ENCODE data around the gene SLC25A21.

Gene SLC25A21

GRCh38 chr14:37114002-37114401 is 58.4 kb downstream of the SLC25A21 start:
- H3K4me3 ChIP-seq (ENCODE audit: low read depth, low read length) = no peak overlapping the region
- POLR2A ChIA-PET = no interaction called here
- TF ChIP-seq CTCF (IDR thresholded peaks at IDR 0.05; ENCODE audit: insufficient read depth, low read length, missing control alignments) = no peak
- CTCF ChIA-PET = interaction anchor here (2.0 kb wide), 1 partner anchor 37 kb away, joined by 7 read pairs; no protein-coding TSS in a partner anchor
- DNase-seq (ENCODE audit: low read depth, low spot score) = no peak

- no peak overlapping the region for H3K4me3 ChIP-seq (ENCODE audit: low read depth, low read length)
- ChIA-PET CTCF (no interaction called here), POLR2A (no interaction called here)
- no peak for TF ChIP-seq CTCF (IDR thresholded peaks at IDR 0.05; ENCODE audit: insufficient read depth, low read length, missing control alignments)
- DNase-seq (ENCODE audit: low read depth, low spot score) = no peak
Observed at GRCh38 chr14:37098132-37098531, 74.3 kb downstream of the SLC25A21 start.

- H3K4me3 ChIP-seq (ENCODE audit: low read depth, low read length) = no peak overlapping the region
- no peak for TF ChIP-seq CTCF (IDR thresholded peaks at IDR 0.05; ENCODE audit: insufficient read depth, low read length, missing control alignments)
- no peak for DNase-seq (ENCODE audit: low read depth, low spot score)
- CTCF ChIA-PET = no interaction called here
- POLR2A ChIA-PET = no interaction called here
Observed at GRCh38 chr14:37094502-37094901, 77.9 kb downstream of the SLC25A21 start.

GRCh38 chr14:37093364-37093763 is 79.0 kb downstream of the SLC25A21 start:
- CTCF ChIA-PET = no interaction called here
- TF ChIP-seq CTCF (IDR thresholded peaks at IDR 0.05; ENCODE audit: insufficient read depth, low read length, missing control alignments) = no peak
- POLR2A ChIA-PET = no interaction called here
- no peak for DNase-seq (ENCODE audit: low read depth, low spot score)
- H3K4me3 ChIP-seq (ENCODE audit: low read depth, low read length) = no peak overlapping the region

- no peak for DNase-seq (ENCODE audit: low read depth, low spot score)
- ChIA-PET POLR2A (no interaction called here), CTCF (interaction anchor here (2.0 kb wide), 1 partner anchor 25 kb away, joined by 6 read pairs; no protein-coding TSS in a partner anchor)
- TF ChIP-seq CTCF (IDR thresholded peaks at IDR 0.05; ENCODE audit: insufficient read depth, low read length, missing control alignments) = no peak
- no peak overlapping the region for H3K4me3 ChIP-seq (ENCODE audit: low read depth, low read length)
Observed at GRCh38 chr14:37091651-37092050, 80.8 kb downstream of the SLC25A21 start.

- H3K4me3 ChIP-seq (ENCODE audit: low read depth, low read length) = no peak overlapping the region
- no peak for DNase-seq (ENCODE audit: low read depth, low spot score)
- ChIA-PET POLR2A (no interaction called here), CTCF (interaction anchor here (1.4 to 2.0 kb wide), 2 partner anchors 18 to 27 kb away, joined by 4 to 6 read pairs; no protein-coding TSS in a partner anchor)
- no peak for TF ChIP-seq CTCF (IDR thresholded peaks at IDR 0.05; ENCODE audit: insufficient read depth, low read length, missing control alignments)
Observed at GRCh38 chr14:37090026-37090425, 82.4 kb downstream of the SLC25A21 start.
